ENCODE results near the gene SPNS3. TPM values are rescaled to one million over a fixed set of nuclear protein-coding genes. Genes with fewer than 3 reads are reported as not detected.

Gene SPNS3
- total RNA-seq, 5 donors from 2014 or later (not counting 1 experiment from before 2014, with no cell fraction given) = 2.3 to 5.4 (median 4.6) TPM

GRCh38 chr17:4530799-4531730, 97.3 kb downstream of the SPNS3 start:
- H3K9me3 ChIP-seq = no peaks in the 10 kb centered on the region
- 81% methylated on average over 27 of the region's 30 CpGs for WGBS (ENCODE audit: insufficient coverage)
- DNase-seq = no peak
- H3K27me3 ChIP-seq (replicated peaks in 1 of 2; ENCODE audit: control insufficient read depth in 2 of 2, extremely low read depth in 1 of 2, insufficient read depth in 2 of 2, low read length in 1 of 2) = peaks cover 0 to 42% of the 10 kb centered on the region in 2 experiments
- H3K36me3 ChIP-seq (ENCODE audit: control insufficient read depth in 2 of 2, extremely low read depth in 1 of 2, insufficient read depth in 1 of 2, low read length in 1 of 2) = no peaks in the 10 kb centered on the region
- ATAC-seq (replicated peaks in 1 of 4) = no peak
- H3K4me3 ChIP-seq (ENCODE audit: control insufficient read depth in 1 of 2, extremely low read depth in 1 of 2, low read length in 1 of 2) = no peak overlapping the region
- Mint-ChIP-seq H3K9me3 (no peaks in the 10 kb centered on the region), H3K4me3 (no peak overlapping the region), H3K27ac (no peak overlapping the region), H3K27me3 (peaks cover 7 to 11% of the 10 kb centered on the region in 2 donors), H3K36me3 (no peaks in the 10 kb centered on the region), H3K4me1 (peaks cover 0 to 5% (median 0%) of the 10 kb centered on the region in 3 donors)
- H3K27ac ChIP-seq (ENCODE audit: low read length) = no peak overlapping the region
- H3K4me1 ChIP-seq (ENCODE audit: control insufficient read depth in 1 of 2, extremely low read depth in 1 of 2, insufficient read depth in 2 of 2, low read length in 2 of 2) = no peaks in the 10 kb centered on the region
- CTCF ChIA-PET = no interaction called here
- POLR2A ChIA-PET = no interaction called here

GRCh38 chr17:4531988-4532736, 98.4 kb downstream of the SPNS3 start:
- peaks cover 7 to 11% of the 10 kb centered on the region in 2 donors for H3K27me3 Mint-ChIP-seq
- no peaks in the 10 kb centered on the region for H3K36me3 ChIP-seq (ENCODE audit: control insufficient read depth in 2 of 2, extremely low read depth in 1 of 2, insufficient read depth in 1 of 2, low read length in 1 of 2)

DNA sequence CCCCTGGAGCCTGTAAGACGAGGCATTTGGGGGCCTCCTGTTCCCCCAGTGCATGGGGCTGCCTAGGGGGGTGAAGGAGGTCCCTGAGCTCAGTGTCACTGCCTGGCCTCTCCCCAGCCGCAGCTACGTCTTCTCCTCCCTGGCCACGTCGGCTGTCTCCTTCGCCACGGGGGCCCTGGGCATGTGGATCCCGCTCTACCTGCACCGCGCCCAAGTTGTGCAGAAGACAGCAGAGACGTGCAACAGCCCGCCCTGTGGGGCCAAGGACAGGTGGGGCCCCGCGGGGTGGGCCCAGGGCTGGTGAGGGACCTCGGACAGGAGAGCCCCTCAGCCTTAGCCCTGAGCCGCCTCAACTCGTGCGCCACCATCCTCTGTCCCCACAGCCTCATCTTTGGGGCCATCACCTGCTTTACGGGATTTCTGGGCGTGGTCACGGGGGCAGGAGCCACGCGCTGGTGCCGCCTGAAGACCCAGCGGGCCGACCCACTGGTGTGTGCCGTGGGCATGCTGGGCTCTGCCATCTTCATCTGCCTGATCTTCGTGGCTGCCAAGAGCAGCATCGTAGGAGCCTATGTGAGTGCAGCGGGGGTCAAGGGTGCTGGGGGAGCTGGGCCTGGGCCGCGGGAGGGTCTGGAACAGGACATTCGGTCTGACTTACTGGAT, 99.3 kb downstream of the SPNS3 start:
- Histone ChIP-seq H3K27me3 (replicated peaks in 1 of 2; ENCODE audit: control insufficient read depth in 2 of 2, extremely low read depth in 1 of 2, insufficient read depth in 2 of 2, low read length in 1 of 2) (peaks cover 0 to 42% of the 10 kb centered on the region in 2 experiments), H3K36me3 (ENCODE audit: control insufficient read depth in 2 of 2, extremely low read depth in 1 of 2, insufficient read depth in 1 of 2, low read length in 1 of 2) (no peaks in the 10 kb centered on the region), H3K27ac (ENCODE audit: low read length) (no peak overlapping the region), H3K9me3 (no peaks in the 10 kb centered on the region), H3K4me1 (ENCODE audit: control insufficient read depth in 1 of 2, extremely low read depth in 1 of 2, insufficient read depth in 2 of 2, low read length in 2 of 2) (no peaks in the 10 kb centered on the region), H3K4me3 (ENCODE audit: control insufficient read depth in 1 of 2, extremely low read depth in 1 of 2, low read length in 1 of 2) (no peak overlapping the region)
- CTCF ChIA-PET = no interaction called here
- peaks cover 7 to 11% of the 10 kb centered on the region in 2 donors for H3K27me3 Mint-ChIP-seq
- no peak overlapping the region for H3K4me3 Mint-ChIP-seq
- no peak for DNase-seq
- WGBS (ENCODE audit: insufficient coverage) = 89% methylated on average over 22 of the region's 33 CpGs
- H3K4me1 Mint-ChIP-seq = peaks cover 0 to 5% (median 1%) of the 10 kb centered on the region in 3 donors
- H3K36me3 Mint-ChIP-seq = no peaks in the 10 kb centered on the region
- ATAC-seq (replicated peaks in 1 of 4) = no peak
- no peak overlapping the region for H3K27ac Mint-ChIP-seq
- no peaks in the 10 kb centered on the region for H3K9me3 Mint-ChIP-seq
- POLR2A ChIA-PET = no interaction called here

More at GRCh38 chr17:4531988-4532736, 98.4 kb downstream of the SPNS3 start:
- H3K36me3 Mint-ChIP-seq = no peaks in the 10 kb centered on the region
- no peaks in the 10 kb centered on the region for H3K9me3 Mint-ChIP-seq
- no peak overlapping the region for H3K27ac Mint-ChIP-seq
- CTCF ChIA-PET = no interaction called here
- peaks cover 0 to 5% (median 1%) of the 10 kb centered on the region in 3 donors for H3K4me1 Mint-ChIP-seq
- no peak overlapping the region for H3K27ac ChIP-seq (ENCODE audit: low read length)
- no peaks in the 10 kb centered on the region for H3K4me1 ChIP-seq (ENCODE audit: control insufficient read depth in 1 of 2, extremely low read depth in 1 of 2, insufficient read depth in 2 of 2, low read length in 2 of 2)
- H3K4me3 Mint-ChIP-seq = no peak overlapping the region
- H3K9me3 ChIP-seq = no peaks in the 10 kb centered on the region
- no peak for ATAC-seq (replicated peaks in 1 of 4)
- WGBS (ENCODE audit: insufficient coverage) = 88% methylated on average over 10 of the region's 17 CpGs
- no peak for DNase-seq
- POLR2A ChIA-PET = no interaction called here
- no peak overlapping the region for H3K4me3 ChIP-seq (ENCODE audit: control insufficient read depth in 1 of 2, extremely low read depth in 1 of 2, low read length in 1 of 2)
- peaks cover 0 to 42% of the 10 kb centered on the region in 2 experiments for H3K27me3 ChIP-seq (replicated peaks in 1 of 2; ENCODE audit: control insufficient read depth in 2 of 2, extremely low read depth in 1 of 2, insufficient read depth in 2 of 2, low read length in 1 of 2)

DNA sequence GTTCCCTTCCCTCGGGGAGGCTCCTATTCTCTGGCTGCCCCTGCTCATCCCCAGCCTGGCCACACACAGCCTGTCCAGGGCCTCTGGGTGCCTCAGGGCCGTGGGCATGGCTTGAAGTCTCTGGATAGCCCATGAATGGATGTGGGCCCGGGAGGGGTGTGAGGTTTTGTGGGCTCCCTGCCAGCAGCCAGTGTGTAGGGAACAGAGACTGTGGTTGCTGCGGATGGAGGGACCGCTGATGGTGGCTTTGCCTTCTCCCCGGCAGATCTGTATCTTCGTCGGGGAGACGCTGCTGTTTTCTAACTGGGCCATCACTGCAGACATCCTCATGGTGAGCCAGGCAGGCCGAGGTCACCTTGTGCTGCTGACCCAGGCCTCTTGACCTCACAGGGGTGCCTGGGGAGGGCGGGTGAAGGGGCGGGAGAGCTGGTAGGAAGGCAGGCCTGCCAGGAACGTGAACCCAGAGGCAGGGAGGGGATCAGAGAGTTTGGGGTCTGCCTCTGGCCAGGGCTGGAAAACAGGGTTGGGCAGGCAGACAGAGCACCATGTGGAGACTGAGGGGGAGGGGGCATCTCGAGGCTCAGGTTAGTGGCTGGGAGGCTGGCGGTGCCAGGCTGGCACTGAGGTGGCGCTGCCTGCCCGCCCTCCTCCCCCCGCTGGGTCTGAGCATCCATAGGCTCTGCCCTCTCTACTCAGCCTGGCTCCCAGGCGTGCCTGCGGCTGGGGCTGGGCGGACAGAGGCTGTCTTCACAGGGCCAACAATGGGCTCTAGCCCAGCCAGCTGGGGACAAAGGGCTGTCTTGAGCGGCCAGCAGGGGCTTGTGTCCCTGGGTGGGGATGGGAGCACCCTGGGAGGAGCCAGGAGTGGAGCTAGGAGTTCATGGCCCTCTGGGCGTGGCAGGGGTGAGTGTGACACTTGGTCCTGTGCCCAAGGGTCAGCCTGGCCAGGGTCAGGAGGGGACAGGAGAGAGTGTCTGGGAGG, 100.1 kb downstream of the SPNS3 start:
- POLR2A ChIA-PET = no interaction called here
- ATAC-seq (replicated peaks in 1 of 4) = peak in 1 of 4 experiments; percentile 19
- Mint-ChIP-seq H3K27me3 (peaks cover 7 to 11% of the 10 kb centered on the region in 2 donors), H3K4me3 (no peak overlapping the region), H3K9me3 (no peaks in the 10 kb centered on the region), H3K27ac (no peak overlapping the region), H3K36me3 (no peaks in the 10 kb centered on the region), H3K4me1 (peaks cover 0 to 5% (median 1%) of the 10 kb centered on the region in 3 donors)
- H3K4me3 ChIP-seq (ENCODE audit: control insufficient read depth in 1 of 2, extremely low read depth in 1 of 2, low read length in 1 of 2) = no peak overlapping the region
- H3K36me3 ChIP-seq (ENCODE audit: control insufficient read depth in 2 of 2, extremely low read depth in 1 of 2, insufficient read depth in 1 of 2, low read length in 1 of 2) = peaks cover 0 to 5% of the 10 kb centered on the region in 2 donors
- WGBS (ENCODE audit: insufficient coverage) = 55% methylated on average over 17 of the region's 23 CpGs
- H3K4me1 ChIP-seq (ENCODE audit: control insufficient read depth in 1 of 2, extremely low read depth in 1 of 2, insufficient read depth in 2 of 2, low read length in 2 of 2) = no peaks in the 10 kb centered on the region
- peaks cover 0 to 42% of the 10 kb centered on the region in 2 experiments for H3K27me3 ChIP-seq (replicated peaks in 1 of 2; ENCODE audit: control insufficient read depth in 2 of 2, extremely low read depth in 1 of 2, insufficient read depth in 2 of 2, low read length in 1 of 2)
- DNase-seq = no peak
- no peak overlapping the region for H3K27ac ChIP-seq (ENCODE audit: low read length)
- CTCF ChIA-PET = no interaction called here
- H3K9me3 ChIP-seq = no peaks in the 10 kb centered on the region

- Mint-ChIP-seq H3K27ac (no peak overlapping the region), H3K9me3 (no peaks in the 10 kb centered on the region)
- no peak overlapping the region for H3K4me3 ChIP-seq (ENCODE audit: control insufficient read depth in 1 of 2, extremely low read depth in 1 of 2, low read length in 1 of 2)
Observed at GRCh38 chr17:4534515-4534914, 100.8 kb downstream of the SPNS3 start.

More at GRCh38 chr17:4534515-4534914, 100.8 kb downstream of the SPNS3 start:
- peaks cover 4 to 11% of the 10 kb centered on the region in 2 donors for H3K36me3 ChIP-seq (ENCODE audit: control insufficient read depth in 2 of 2, extremely low read depth in 1 of 2, insufficient read depth in 1 of 2, low read length in 1 of 2)
- no peaks in the 10 kb centered on the region for H3K9me3 ChIP-seq
- ATAC-seq (replicated peaks in 1 of 4) (no peak), DNase-seq (no peak)
- WGBS (ENCODE audit: insufficient coverage) = 89% methylated on average over 12 of the region's 17 CpGs
- no peaks in the 10 kb centered on the region for H3K4me1 ChIP-seq (ENCODE audit: control insufficient read depth in 1 of 2, extremely low read depth in 1 of 2, insufficient read depth in 2 of 2, low read length in 2 of 2)
- ChIA-PET CTCF (interaction anchor here in 1 of 2 donors (0.6 kb wide), 1 partner anchor 524 kb away, joined by 4 read pairs; no protein-coding TSS in a partner anchor), POLR2A (no interaction called here)
- Mint-ChIP-seq H3K36me3 (no peaks in the 10 kb centered on the region), H3K4me1 (peaks cover 0 to 5% (median 1%) of the 10 kb centered on the region in 3 donors), H3K27me3 (peaks cover 7 to 9% of the 10 kb centered on the region in 2 donors), H3K4me3 (no peak overlapping the region)
- H3K27me3 ChIP-seq (replicated peaks in 1 of 2; ENCODE audit: control insufficient read depth in 2 of 2, extremely low read depth in 1 of 2, insufficient read depth in 2 of 2, low read length in 1 of 2) = peaks cover 0 to 42% of the 10 kb centered on the region in 2 experiments
- no peak overlapping the region for H3K27ac ChIP-seq (ENCODE audit: low read length)

Measured in T-cell (primary cell).